Measurements from ENCODE around the gene SVBP. TPM values are rescaled to one million over a fixed set of nuclear protein-coding genes. Genes with fewer than 3 reads are reported as not detected.

Gene SVBP
- total and polyA plus RNA-seq, 2 of the 8 experiments (the other 6 are each of a cell fraction or from before 2014, with no cell fraction given), result 29.7 to 30.2 TPM

GRCh38 chr1:42761567-42761966 is 55.6 kb downstream of the SVBP start:
- H3K9ac ChIP-seq (replicated peaks in 1 of 4; ENCODE audit: extremely low read depth in 1 of 4, low read depth in 3 of 4, low read length in 3 of 4), result no peak overlapping the region
- no peak overlapping the region for H4K8ac ChIP-seq (ENCODE audit: extremely low read depth, insufficient read depth, low read length)
- no peak overlapping the region for H2BK20ac ChIP-seq (ENCODE audit: low read length)
- H3K23me2 ChIP-seq (ENCODE audit: low read depth, low read length), result peaks cover 5% of the 10 kb centered on the region
- H3K9me3 ChIP-seq (ENCODE audit: insufficient read depth in 2 of 2, low read depth in 1 of 2, low read length in 1 of 2), result no peaks in the 10 kb centered on the region
- no peaks in the 10 kb centered on the region; a peak in 2 of 7 replicates for H3K4me1 ChIP-seq (replicated peaks in 1 of 4; ENCODE audit: control insufficient read depth in 3 of 4, insufficient read depth in 4 of 4, low read length in 3 of 4)
- no peaks in the 10 kb centered on the region for H3K79me1 ChIP-seq (ENCODE audit: low read depth, low read length)
- no peak for TF ChIP-seq BACH1 (IDR thresholded peaks at IDR 0.05; ENCODE audit: low read length)
- no peak for TF ChIP-seq SUZ12 (IDR thresholded peaks at IDR 0.05; ENCODE audit: low read length)
- H2BK15ac ChIP-seq (ENCODE audit: low read length), result no peak overlapping the region
- no peak overlapping the region for H3K14ac ChIP-seq (ENCODE audit: insufficient read length)
- peaks cover 4 to 15% of the 10 kb centered on the region in 2 experiments; a peak in 3 of 4 replicates for H3K79me2 ChIP-seq (ENCODE audit: control insufficient read depth in 1 of 2, insufficient read depth in 2 of 2, low read length in 2 of 2)
- no peak overlapping the region for H2AK5ac ChIP-seq (ENCODE audit: low read depth, low read length)
- H3K4ac ChIP-seq (replicated peaks; ENCODE audit: insufficient read length, low read depth, low read length), result no peak overlapping the region
- H3K56ac ChIP-seq (replicated peaks; ENCODE audit: insufficient read length, low read depth, low read length), result no peak overlapping the region
- H3K4me3 ChIP-seq (ENCODE audit: extremely low read depth in 1 of 4, insufficient read depth in 2 of 4, low read depth in 3 of 4, low read length in 4 of 4), result no peak overlapping the region
- 90% methylated on average over 4 of the region's 4 CpGs; no CpG with 5 or more reads in 1 of the 2 experiments for WGBS, 2 experiments (ENCODE audit: extremely low coverage in 1 of 2, insufficient coverage in 1 of 2, insufficient read length in 1 of 2, insufficient replicate concordance in 2 of 2, low coverage in 1 of 2, low lambda C conversion rate in 2 of 2, missing lambda C conversion rate in 1 of 2)
- no peak overlapping the region for H4K91ac ChIP-seq (replicated peaks; ENCODE audit: insufficient read length, low read length)
- H3K27me3 ChIP-seq (replicated peaks in 1 of 4; ENCODE audit: control insufficient read depth in 3 of 4, extremely low read depth in 1 of 4, insufficient read depth in 3 of 4, low read length in 3 of 4), result no peaks in the 10 kb centered on the region
- DNase-seq (ENCODE audit: low read depth in 1 of 2, low spot score in 2 of 2) (no peak), FAIRE-seq (no peak)
- ChIA-PET POLR2A (ENCODE audit: partially characterized antibody) (no interaction called here), CTCF (ENCODE audit: partially characterized antibody) (interaction anchor here (1.4 to 1.9 kb wide), 3 partner anchors 10 to 313 kb away, joined by 3 to 7 read pairs (median 3); no protein-coding TSS in a partner anchor)
- H4K20me1 ChIP-seq (replicated peaks in 1 of 2; ENCODE audit: control insufficient read depth in 1 of 2, insufficient read depth in 2 of 2, low read length in 2 of 2), result peaks cover 0 to 2% of the 10 kb centered on the region in 2 experiments
- H2AFZ ChIP-seq (ENCODE audit: low read length), result no peak overlapping the region
- H2BK120ac ChIP-seq (replicated peaks; ENCODE audit: low read depth, low read length), result no peak overlapping the region
- no peak overlapping the region for H2BK12ac ChIP-seq (ENCODE audit: low read depth, low read length)
- no peak overlapping the region for H3K4me2 ChIP-seq (ENCODE audit: insufficient read depth in 1 of 2, low read depth in 2 of 2, low read length in 2 of 2)
- no peak overlapping the region for H3K27ac ChIP-seq (ENCODE audit: low read depth, low read length)
- H3K18ac ChIP-seq (ENCODE audit: extremely low read depth, low read length), result no peak overlapping the region
- H3K36me3 ChIP-seq (ENCODE audit: control insufficient read depth in 2 of 4, insufficient read depth in 4 of 4, low read length in 3 of 4), result peaks cover 0 to 21% (median 15%) of the 10 kb centered on the region in 4 experiments; a peak in 6 of 8 replicates
- no peak overlapping the region for H2BK5ac ChIP-seq (ENCODE audit: low read depth, low read length)
- no peak overlapping the region for H3K23ac ChIP-seq (ENCODE audit: insufficient read length)
- no peak overlapping the region for H4K5ac ChIP-seq (ENCODE audit: insufficient read length, low read depth, low read length)

Measured in H1 (cell line).